ENCODE data around the gene P4HTM.

P4HTM gene

DNA sequence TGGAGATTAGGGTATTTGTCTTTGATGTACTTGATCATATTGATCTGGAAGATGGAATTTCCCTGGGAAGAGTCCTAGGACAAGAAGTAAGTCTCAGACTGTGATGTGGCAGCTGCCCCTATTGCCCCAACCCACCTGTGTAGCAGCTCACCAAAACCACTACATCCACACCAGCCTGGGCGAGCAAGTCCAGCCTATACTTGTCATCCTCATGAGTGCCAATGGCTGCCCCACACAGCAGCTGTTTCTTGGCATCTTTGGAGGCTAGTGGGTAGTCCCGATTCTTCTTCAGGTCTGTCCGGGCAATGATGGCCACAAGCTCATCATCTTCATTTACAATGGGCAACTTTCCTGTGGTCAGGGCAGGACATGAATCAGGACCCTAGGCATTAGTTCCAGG, 36.5 kb downstream of the P4HTM start:
- no peak overlapping the region for H3K4me3 ChIP-seq (ENCODE audit: low read depth, low read length)
- no peak for TF ChIP-seq CTCF (IDR thresholded peaks at IDR 0.05; ENCODE audit: low read depth, low read length, missing control alignments)
- no peak for DNase-seq (ENCODE audit: low read depth)
- in situ Hi-C loops (cut with HindIII; ENCODE audit: low sequenced_read_pairs), result no loop called here

- no peak overlapping the region for H3K4me3 ChIP-seq (ENCODE audit: low read depth, low read length)
- in situ Hi-C loops (cut with HindIII; ENCODE audit: low sequenced_read_pairs), result no loop called here
- no peak for TF ChIP-seq CTCF (IDR thresholded peaks at IDR 0.05; ENCODE audit: low read depth, low read length, missing control alignments)
- no peak for DNase-seq (ENCODE audit: low read depth)
Measured at GRCh38 chr3:49027634-49028033, 37.6 kb downstream of the P4HTM start.

- in situ Hi-C loops (cut with HindIII; ENCODE audit: low sequenced_read_pairs), result no loop called here
Measured at GRCh38 chr3:49028298-49028672, 38.2 kb downstream of the P4HTM start.

DNA sequence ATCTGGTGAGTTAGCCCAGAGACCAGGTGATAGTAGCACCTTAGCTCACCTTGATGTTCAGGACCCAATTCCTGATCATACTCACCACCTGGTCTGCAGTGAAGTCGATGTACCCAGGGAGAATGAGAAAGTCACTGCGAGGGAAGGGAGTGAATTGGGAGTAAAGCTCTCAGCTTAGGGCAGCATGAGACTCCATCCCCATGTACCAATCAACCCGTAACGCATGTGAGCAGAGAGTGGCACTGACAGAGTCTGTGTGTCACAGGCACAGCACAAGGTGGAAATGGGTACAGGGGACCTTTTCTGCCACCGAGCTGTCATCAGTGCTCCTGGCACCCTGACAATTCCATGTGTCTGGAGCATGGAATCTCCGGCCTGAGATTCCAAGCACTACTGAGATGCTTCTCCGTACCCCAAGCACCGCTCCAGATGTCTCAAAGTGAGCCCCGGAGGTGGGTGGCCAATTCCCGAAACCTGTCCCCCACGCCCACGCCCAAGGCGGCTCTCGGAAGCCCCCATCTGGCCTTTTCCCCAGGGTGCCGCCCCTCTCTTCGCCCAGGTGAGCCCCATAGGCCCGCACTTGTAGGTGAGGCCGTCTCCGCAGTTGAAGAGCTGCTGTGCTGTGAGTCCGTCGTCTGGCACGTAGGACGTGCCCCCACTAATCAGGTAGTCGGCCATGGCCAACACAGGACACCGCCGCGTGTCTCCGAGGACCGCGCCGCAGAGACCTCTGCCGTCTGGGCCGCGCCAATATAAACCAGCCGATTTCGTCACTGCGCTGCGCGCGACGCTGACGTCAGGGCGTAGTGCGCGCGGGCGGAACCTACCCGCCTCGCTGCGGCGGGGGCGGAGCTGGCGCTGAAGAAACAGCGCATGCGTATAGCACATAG, 38.9 kb downstream of the P4HTM start, which contains the start of gene IMPDH2:
Gene IMPDH2, minus strand, starts transcription at position 726 of the 890 bp plus-strand sequence. Its CDS starts 48 bp downstream, at position 678.
- peak; percentile 8 for TF ChIP-seq CTCF (IDR thresholded peaks at IDR 0.05; ENCODE audit: low read depth, low read length, missing control alignments)
- in situ Hi-C loops (cut with HindIII; ENCODE audit: low sequenced_read_pairs), result no loop called here
- DNase-seq (ENCODE audit: low read depth), result peak; percentile 76
- H3K4me3 ChIP-seq (ENCODE audit: low read depth, low read length), result peak within 1 kb of the TSS; percentile 87

More at GRCh38 chr3:49028298-49028672, 38.2 kb downstream of the P4HTM start:
- DNase-seq (ENCODE audit: low read depth), result no peak
- peak overlapping the region; percentile 87 for H3K4me3 ChIP-seq (ENCODE audit: low read depth, low read length)
- no peak for TF ChIP-seq CTCF (IDR thresholded peaks at IDR 0.05; ENCODE audit: low read depth, low read length, missing control alignments)

DNA sequence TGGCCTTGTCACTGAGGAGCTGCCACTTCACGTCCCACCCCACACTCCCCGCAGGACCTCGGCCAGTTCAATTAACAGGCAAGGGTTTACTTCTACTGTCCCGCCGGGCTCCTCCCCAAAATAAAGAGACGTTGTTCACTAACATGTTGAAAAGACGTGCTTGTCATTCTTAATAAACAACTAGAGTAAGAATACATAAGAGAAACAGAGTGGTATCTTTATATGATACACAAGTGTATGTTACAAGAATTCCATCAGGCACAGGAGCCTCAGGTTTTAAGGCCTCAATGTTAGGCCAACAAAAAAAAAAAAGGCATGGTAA, 39.5 kb downstream of the P4HTM start:
- in situ Hi-C loops (cut with HindIII; ENCODE audit: low sequenced_read_pairs), result no loop called here
- no peak for DNase-seq (ENCODE audit: low read depth)
- TF ChIP-seq CTCF (IDR thresholded peaks at IDR 0.05; ENCODE audit: low read depth, low read length, missing control alignments), result no peak
- peak overlapping the region; percentile 87 for H3K4me3 ChIP-seq (ENCODE audit: low read depth, low read length)

DNA sequence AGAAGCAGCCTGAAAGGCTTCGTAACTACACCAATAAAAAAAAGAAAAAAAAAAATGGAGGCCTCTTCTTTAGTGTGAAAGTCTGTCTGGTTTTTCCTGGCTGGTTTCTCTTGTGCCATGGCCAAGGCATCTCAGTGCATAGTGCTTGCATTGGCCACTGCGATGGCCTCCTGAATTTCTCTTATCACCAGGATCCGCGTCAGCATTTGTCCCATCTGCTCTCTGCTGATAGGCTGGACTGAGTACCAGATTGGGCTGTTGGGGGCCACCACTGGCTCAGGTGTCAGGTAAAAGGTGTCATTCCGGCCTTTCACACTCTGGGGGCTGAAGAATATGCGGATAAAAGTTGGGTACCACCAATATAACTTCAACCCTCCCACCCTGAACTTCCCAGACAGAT, 40.3 kb downstream of the P4HTM start:
- DNase-seq (ENCODE audit: low read depth), result no peak
- no peak overlapping the region for H3K4me3 ChIP-seq (ENCODE audit: low read depth, low read length)
- in situ Hi-C loops (cut with HindIII; ENCODE audit: low sequenced_read_pairs), result no loop called here
- TF ChIP-seq CTCF (IDR thresholded peaks at IDR 0.05; ENCODE audit: low read depth, low read length, missing control alignments), result no peak
